ENCODE measurements around the gene ZC3H14. TPM values are rescaled to one million over a fixed set of nuclear protein-coding genes. Genes with fewer than 3 reads are reported as not detected.

The ZC3H14 gene
- total RNA-seq, 1 donor from 2014 or later, result 46.1 TPM

- no peak for DNase-seq (ENCODE audit: extremely low read depth, low read depth, low spot score)
These were observed 11.6 kb upstream of the ZC3H14 start for GRCh38 chr14:88551094-88551870.

DNA sequence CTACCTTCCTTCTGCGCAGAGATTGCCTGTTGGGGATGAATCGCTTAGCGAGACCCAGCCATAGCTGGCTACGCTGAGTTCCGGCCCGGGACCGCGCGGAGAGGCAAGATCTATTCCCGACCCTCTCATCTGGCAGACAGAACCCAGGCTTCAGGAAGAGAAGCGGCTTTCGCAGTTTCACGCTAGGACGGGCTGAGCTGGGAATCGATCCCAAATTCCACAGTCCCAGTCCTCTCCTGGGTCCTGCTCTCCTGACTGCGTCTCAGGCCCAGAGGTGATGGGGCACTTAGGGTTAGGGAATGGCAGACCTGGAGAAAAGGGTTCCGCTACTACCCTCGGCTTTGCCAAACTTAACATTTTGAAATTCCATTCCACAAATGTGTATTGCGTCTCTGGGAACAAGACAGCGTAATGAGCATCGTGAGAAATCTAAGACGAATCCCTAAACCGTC, 10.8 kb upstream of the ZC3H14 start:
- DNase-seq (ENCODE audit: extremely low read depth, low read depth, low spot score), result no peak

GRCh38 chr14:88552876-88553275, 10.0 kb upstream of the ZC3H14 start:
- no peak for DNase-seq (ENCODE audit: extremely low read depth, low read depth, low spot score)

- no peak for DNase-seq (ENCODE audit: extremely low read depth, low read depth, low spot score)
These were observed 8.9 kb upstream of the ZC3H14 start for GRCh38 chr14:88553886-88554456.

GRCh38 chr14:88554457-88555286, 8.2 kb upstream of the ZC3H14 start, which contains the start of gene PTPN21:
PTPN21 (minus strand) TSS chr14:88555007; CDS start chr14:88550417, 4,590 bp downstream.
- DNase-seq (ENCODE audit: extremely low read depth, low read depth, low spot score), result no peak

DNA sequence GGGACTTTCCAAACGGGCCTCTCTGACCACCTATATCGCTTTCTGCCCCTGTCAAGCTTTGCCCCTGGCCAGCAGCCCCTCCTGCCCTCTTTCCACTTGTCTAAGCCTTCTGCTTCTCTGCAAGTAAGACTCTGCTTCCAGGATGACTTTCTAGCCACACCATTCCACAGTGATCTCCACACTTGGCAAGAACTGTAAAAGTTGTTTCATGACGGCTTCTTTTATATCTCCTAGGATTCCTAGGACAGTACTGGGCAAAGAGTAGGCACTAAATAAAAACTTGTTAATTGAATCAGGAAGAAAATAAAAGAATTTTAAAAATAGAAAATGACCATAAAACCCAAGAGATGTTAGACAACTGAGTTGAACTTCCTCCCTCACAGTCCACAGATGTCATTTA, 6.3 kb upstream of the ZC3H14 start:
- DNase-seq (ENCODE audit: extremely low read depth, low read depth, low spot score), result no peak

DNA sequence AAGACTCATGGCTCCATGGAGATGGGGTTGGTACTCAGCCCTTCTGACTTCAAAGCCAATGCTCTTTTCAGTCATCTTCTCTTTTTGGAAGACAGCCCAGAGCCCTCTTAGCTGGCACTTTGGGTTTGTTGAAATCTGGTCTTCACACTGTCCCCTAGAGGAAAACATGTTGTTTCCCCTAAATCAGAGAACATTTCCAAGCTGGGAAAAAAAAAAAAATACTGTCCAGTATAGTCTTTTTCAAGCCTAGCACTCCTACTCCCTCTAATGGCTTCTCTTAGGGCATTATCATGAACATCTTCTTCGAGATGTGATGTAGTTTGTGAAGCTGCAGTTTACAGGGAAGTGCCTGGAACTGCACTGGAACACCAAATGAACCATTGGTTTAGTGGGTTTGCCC, 3.0 kb upstream of the ZC3H14 start:
- no peak for DNase-seq (ENCODE audit: extremely low read depth, low read depth, low spot score)

- no peak for DNase-seq (ENCODE audit: extremely low read depth, low read depth, low spot score)
These were observed 356 bp upstream of the ZC3H14 start for GRCh38 chr14:88562532-88562830.

GRCh38 chr14:88563845-88564244, 1.0 kb downstream of the ZC3H14 start:
- DNase-seq (ENCODE audit: extremely low read depth, low read depth, low spot score), result no peak

DNA sequence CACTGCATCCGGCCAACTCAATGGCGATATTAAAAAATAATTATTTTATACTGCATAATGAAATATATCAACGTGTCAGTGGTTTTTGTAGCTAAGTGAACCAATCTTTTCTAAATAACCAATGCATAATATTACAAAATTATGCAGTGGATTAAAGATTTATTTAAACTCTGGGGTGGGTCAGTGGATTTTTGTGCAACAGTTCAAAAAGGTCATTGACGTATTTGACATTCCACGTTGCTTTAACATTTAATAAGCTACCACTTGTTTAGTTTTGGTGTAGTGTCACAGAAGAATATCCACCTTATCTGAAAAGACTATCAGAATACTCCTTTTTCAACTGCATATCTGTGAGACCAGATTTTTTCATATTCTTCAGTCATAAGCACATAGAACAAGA, 2.6 kb downstream of the ZC3H14 start:
- no peak for DNase-seq (ENCODE audit: extremely low read depth, low read depth, low spot score)

- no peak for DNase-seq (ENCODE audit: extremely low read depth, low read depth, low spot score)
These were observed 5.4 kb downstream of the ZC3H14 start for GRCh38 chr14:88568196-88568595.

- DNase-seq (ENCODE audit: extremely low read depth, low read depth, low spot score), result no peak
These were observed 9.3 kb downstream of the ZC3H14 start for GRCh38 chr14:88572117-88572516.

DNA sequence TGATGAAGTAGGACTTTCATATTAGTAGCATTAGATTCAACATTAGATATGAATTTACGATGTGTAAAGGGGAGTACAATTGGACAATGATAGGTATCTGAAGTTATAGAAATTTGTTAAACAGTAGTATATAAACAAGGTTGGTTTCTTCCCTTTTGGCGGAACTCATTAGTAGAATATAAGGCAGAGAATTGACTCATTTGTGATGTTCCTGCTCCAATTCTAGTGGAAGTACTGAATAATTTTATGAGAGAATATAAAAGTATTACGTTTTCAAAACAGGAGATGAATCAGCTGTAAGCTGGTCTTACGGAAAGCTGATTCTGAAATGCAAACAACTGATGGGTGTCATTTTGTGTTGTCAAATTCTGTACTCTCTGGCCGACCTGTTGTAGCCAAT, 13.4 kb downstream of the ZC3H14 start:
- no peak for DNase-seq (ENCODE audit: extremely low read depth, low read depth, low spot score)

GRCh38 chr14:88584451-88584850, 21.6 kb downstream of the ZC3H14 start:
- DNase-seq (ENCODE audit: extremely low read depth, low read depth, low spot score), result no peak

GRCh38 chr14:88588081-88588480, 25.2 kb downstream of the ZC3H14 start:
- DNase-seq (ENCODE audit: extremely low read depth, low read depth, low spot score), result no peak

DNA sequence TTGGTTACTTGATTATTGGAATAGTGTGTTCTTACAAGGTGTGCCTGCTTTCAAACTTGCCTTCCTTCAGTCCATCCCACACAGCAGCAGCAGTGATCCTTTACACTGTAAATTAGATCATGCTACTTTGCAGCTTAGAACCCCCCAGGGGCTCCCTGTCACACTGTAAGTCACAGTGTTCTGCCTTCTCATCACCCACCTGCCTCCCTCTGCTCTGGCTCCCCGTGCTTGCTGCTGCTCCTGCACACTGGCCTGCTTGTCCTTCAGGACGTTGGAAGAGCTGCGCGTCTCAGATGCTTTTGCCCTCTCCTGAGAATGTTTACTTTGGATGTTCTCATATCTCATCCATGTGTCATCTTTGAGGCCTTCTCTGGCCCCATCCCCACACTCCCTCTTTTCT, 27.3 kb downstream of the ZC3H14 start:
- DNase-seq (ENCODE audit: extremely low read depth, low read depth, low spot score), result no peak

DNA sequence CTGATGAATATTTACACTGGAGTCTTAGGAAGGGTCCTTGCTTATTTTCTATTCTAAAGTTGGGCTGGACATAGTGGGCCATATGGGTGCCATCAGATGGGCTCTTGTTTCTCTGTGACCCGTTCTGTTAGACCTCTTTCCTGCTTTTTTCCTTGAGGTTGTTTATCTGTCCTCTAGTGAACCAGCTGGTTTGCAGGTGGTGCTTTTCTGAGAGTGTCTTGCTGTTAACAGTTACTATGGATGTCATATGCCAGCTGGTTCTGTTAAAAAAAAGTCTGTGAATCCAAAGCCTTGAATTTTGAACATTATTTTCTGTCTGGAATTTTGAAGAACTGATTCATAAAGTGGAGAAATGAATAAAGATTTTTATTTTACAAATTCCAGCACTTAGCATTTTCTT, 29.2 kb downstream of the ZC3H14 start:
- DNase-seq (ENCODE audit: extremely low read depth, low read depth, low spot score), result no peak

- DNase-seq (ENCODE audit: extremely low read depth, low read depth, low spot score), result no peak
These were observed 34.2 kb downstream of the ZC3H14 start for GRCh38 chr14:88597038-88597437.

DNA sequence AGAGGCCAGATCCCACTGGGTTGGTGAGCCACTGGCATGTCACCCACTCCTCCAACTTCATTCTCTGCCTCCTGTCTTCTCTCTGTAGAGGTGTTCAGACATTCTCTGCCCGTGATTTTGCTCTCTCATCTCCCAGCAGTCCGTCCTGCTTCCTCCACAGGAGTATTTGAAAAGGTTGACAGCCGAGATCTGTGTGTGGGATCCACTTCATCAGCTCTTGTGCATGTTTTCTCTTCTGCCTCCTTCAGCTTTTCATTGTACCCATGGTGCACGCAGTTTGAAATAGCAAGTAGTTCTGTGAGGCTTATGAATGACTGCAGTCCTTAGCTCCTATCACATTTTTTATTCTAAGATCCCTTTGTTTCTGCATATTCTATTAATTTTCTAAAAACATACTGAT, 34.8 kb downstream of the ZC3H14 start:
- DNase-seq (ENCODE audit: extremely low read depth, low read depth, low spot score), result no peak

DNA sequence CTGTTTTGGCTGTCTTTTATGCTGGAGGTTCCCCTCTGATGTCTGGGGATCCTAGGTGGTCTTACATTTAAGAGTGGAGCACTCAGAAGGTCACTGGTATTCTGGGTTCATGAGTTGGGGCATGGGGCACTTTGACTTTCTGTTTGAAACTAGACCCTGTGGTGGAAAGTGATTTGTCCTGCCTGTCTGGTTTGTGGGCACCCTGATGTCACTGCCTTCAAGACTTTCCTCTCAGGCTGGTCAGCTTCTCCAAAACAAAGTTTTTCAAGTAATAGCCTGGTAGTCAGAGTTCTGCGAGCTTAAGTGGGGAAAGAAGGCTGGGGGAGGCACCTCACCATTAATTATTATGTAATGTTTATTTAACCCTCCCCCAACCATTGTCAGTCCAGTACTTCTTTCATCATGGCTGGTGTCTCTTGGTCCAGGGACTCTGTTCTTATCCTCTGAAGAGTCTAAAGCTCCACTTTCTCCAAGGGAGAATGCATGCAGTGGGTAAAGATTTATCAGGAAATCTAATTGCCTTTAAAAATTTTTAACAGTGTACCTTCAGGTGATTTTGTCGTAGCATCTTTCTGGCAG, 35.3 kb downstream of the ZC3H14 start:
- no peak for DNase-seq (ENCODE audit: extremely low read depth, low read depth, low spot score)

GRCh38 chr14:88599326-88599725, 36.5 kb downstream of the ZC3H14 start:
- no peak for DNase-seq (ENCODE audit: extremely low read depth, low read depth, low spot score)

Measured in glomerular endothelial cell (primary cell).